ENCODE data around the gene CHRM1. TPM values are rescaled to one million over a fixed set of nuclear protein-coding genes. Genes with fewer than 3 reads are reported as not detected.

Gene CHRM1
- total and polyA plus RNA-seq, 8 donors = 0.06 to 0.19 (median 0.12) TPM; not detected in 1

GRCh38 chr11:62879235-62879978 is 41.8 kb downstream of the CHRM1 start:
- intact Hi-C loops (cut with DNase I) = no loop called here
- no peak for ATAC-seq
- Histone ChIP-seq H3K4me3 (no peak overlapping the region), H3K9me3 (no peaks in the 10 kb centered on the region), H3K27me3 (no peaks in the 10 kb centered on the region), H3K4me1 (peaks cover 35 to 59% (median 58%) of the 10 kb centered on the region in 3 donors), H3K36me3 (peaks cover 0 to 20% (median 16%) of the 10 kb centered on the region in 3 donors), H3K27ac (peak overlapping the region; percentile 99)
- 37 to 38% methylated on average over 7 of the region's 7 CpGs for WGBS, 2 donors
- no peak for FAIRE-seq
- TF ChIP-seq CTCF (IDR thresholded peaks at IDR 0.05) = no peak
- peak in 1 of 6 donors; percentile 34 for DNase-seq

GRCh38 chr11:62876712-62877111 is 44.5 kb downstream of the CHRM1 start:
- intact Hi-C loops (cut with DNase I) = no loop called here
- H3K4me1 ChIP-seq = peaks cover 16 to 40% (median 36%) of the 10 kb centered on the region in 3 donors
- H3K27ac ChIP-seq = peak overlapping the region in 2 of 4 donors; percentile 62 to 64
- H3K4me3 ChIP-seq = no peak overlapping the region
- FAIRE-seq (no peak), ATAC-seq (no peak), DNase-seq (no peak)
- no peaks in the 10 kb centered on the region for H3K9me3 ChIP-seq
- H3K27me3 ChIP-seq = no peaks in the 10 kb centered on the region
- H3K36me3 ChIP-seq = no peaks in the 10 kb centered on the region
- WGBS, 2 donors = 12 to 18% methylated on average over 6 of the region's 6 CpGs
- no peak for TF ChIP-seq CTCF (IDR thresholded peaks at IDR 0.05)

- H3K9me3 ChIP-seq = no peaks in the 10 kb centered on the region
- intact Hi-C loops (cut with DNase I) = no loop called here
- no peak for TF ChIP-seq CTCF (IDR thresholded peaks at IDR 0.05)
- WGBS, 2 donors = 52 to 54% methylated on average over 7 of the region's 7 CpGs
- no peak for DNase-seq
- H3K36me3 ChIP-seq = no peaks in the 10 kb centered on the region
- peaks cover 16 to 40% (median 36%) of the 10 kb centered on the region in 3 donors for H3K4me1 ChIP-seq
- no peak for ATAC-seq
- H3K27me3 ChIP-seq = no peaks in the 10 kb centered on the region
- no peak overlapping the region for H3K4me3 ChIP-seq
- FAIRE-seq = no peak
- peak overlapping the region in 2 of 4 donors; percentile 62 to 64 for H3K27ac ChIP-seq
Observed at GRCh38 chr11:62875698-62876478, 45.3 kb downstream of the CHRM1 start.

GRCh38 chr11:62874851-62875250 is 46.3 kb downstream of the CHRM1 start:
- Histone ChIP-seq H3K27ac (no peak overlapping the region), H3K4me1 (peaks cover 14 to 34% (median 30%) of the 10 kb centered on the region in 3 donors), H3K27me3 (no peaks in the 10 kb centered on the region), H3K4me3 (no peak overlapping the region), H3K36me3 (no peaks in the 10 kb centered on the region), H3K9me3 (no peaks in the 10 kb centered on the region)
- FAIRE-seq (no peak), ATAC-seq (no peak), DNase-seq (no peak)
- WGBS, 2 donors = 96 to 100% methylated on average over 7 of the region's 7 CpGs
- intact Hi-C loops (cut with DNase I) = no loop called here
- no peak for TF ChIP-seq CTCF (IDR thresholded peaks at IDR 0.05)
